ENCODE results near the gene ING5. TPM values are rescaled to one million over a fixed set of nuclear protein-coding genes. Genes with fewer than 3 reads are reported as not detected.

The ING5 gene
- total RNA-seq, 2 donors from 2014 or later: 18.3 to 44.2 TPM

- Histone ChIP-seq H3K4me3 (no peak overlapping the region), H3K9me3 (no peaks in the 10 kb centered on the region), H3K4me1 (no peaks in the 10 kb centered on the region), H3K36me3 (peaks cover 9% of the 10 kb centered on the region), H3K27me3 (no peaks in the 10 kb centered on the region), H3K27ac (no peak overlapping the region), H3K9ac (ENCODE audit: low read depth in 2 of 2, low read length in 2 of 2) (no peak overlapping the region)
- no peak for TF ChIP-seq CTCF (IDR thresholded peaks at IDR 0.05)
- DNase-seq: no peak
- intact Hi-C loops (cut with DNase I): no loop called here
Measured at GRCh38 chr2:241724259-241724974, 22.6 kb downstream of the ING5 start.

GRCh38 chr2:241724975-241725870, 23.4 kb downstream of the ING5 start:
- Histone ChIP-seq H3K4me1 (no peaks in the 10 kb centered on the region), H3K9me3 (no peaks in the 10 kb centered on the region), H3K27me3 (no peaks in the 10 kb centered on the region), H3K36me3 (peaks cover 5% of the 10 kb centered on the region), H3K4me3 (no peak overlapping the region), H3K9ac (ENCODE audit: low read depth in 2 of 2, low read length in 2 of 2) (no peak overlapping the region), H3K27ac (no peak overlapping the region)
- DNase-seq: no peak
- TF ChIP-seq CTCF (IDR thresholded peaks at IDR 0.05): no peak
- intact Hi-C loops (cut with DNase I): no loop called here

GRCh38 chr2:241726459-241726858, 24.6 kb downstream of the ING5 start:
- DNase-seq: no peak
- H3K36me3 ChIP-seq: no peaks in the 10 kb centered on the region

GRCh38 chr2:241728000-241728399, 26.2 kb downstream of the ING5 start:
- intact Hi-C loops (cut with DNase I): no loop called here
- H3K36me3 ChIP-seq: no peaks in the 10 kb centered on the region
- H3K27ac ChIP-seq: no peak overlapping the region
- no peak overlapping the region for H3K4me3 ChIP-seq
- no peak for DNase-seq
- no peaks in the 10 kb centered on the region for H3K27me3 ChIP-seq
- TF ChIP-seq CTCF (IDR thresholded peaks at IDR 0.05): no peak
- no peaks in the 10 kb centered on the region for H3K4me1 ChIP-seq
- H3K9ac ChIP-seq (ENCODE audit: low read depth in 2 of 2, low read length in 2 of 2): no peak overlapping the region
- H3K9me3 ChIP-seq: no peaks in the 10 kb centered on the region

More at GRCh38 chr2:241726459-241726858, 24.6 kb downstream of the ING5 start:
- no peak overlapping the region for H3K4me3 ChIP-seq
- TF ChIP-seq CTCF (IDR thresholded peaks at IDR 0.05): no peak
- no peaks in the 10 kb centered on the region for H3K4me1 ChIP-seq
- no peaks in the 10 kb centered on the region for H3K9me3 ChIP-seq
- no peaks in the 10 kb centered on the region for H3K27me3 ChIP-seq
- intact Hi-C loops (cut with DNase I): no loop called here
- no peak overlapping the region for H3K9ac ChIP-seq (ENCODE audit: low read depth in 2 of 2, low read length in 2 of 2)
- no peak overlapping the region for H3K27ac ChIP-seq

GRCh38 chr2:241728627-241729026, 26.8 kb downstream of the ING5 start:
- H3K4me3 ChIP-seq: no peak overlapping the region
- DNase-seq: no peak
- no peak overlapping the region for H3K27ac ChIP-seq
- H3K27me3 ChIP-seq: no peaks in the 10 kb centered on the region
- no peaks in the 10 kb centered on the region for H3K9me3 ChIP-seq
- no peaks in the 10 kb centered on the region for H3K36me3 ChIP-seq
- no peak for TF ChIP-seq CTCF (IDR thresholded peaks at IDR 0.05)
- H3K9ac ChIP-seq (ENCODE audit: low read depth in 2 of 2, low read length in 2 of 2): no peak overlapping the region
- intact Hi-C loops (cut with DNase I): no loop called here
- H3K4me1 ChIP-seq: peaks cover under 1% of the 10 kb centered on the region

All from colonic mucosa (tissue), 4 donors.